SKM-1 treated with dmso at 0.1 percent for 144 hours (cell line): ENCODE data around the gene FGF7.
"Not testable (repeated sequence)": the region's sequence is repeated elsewhere in the genome, so short reads cannot be mapped to it uniquely, and the experiment has no call there.

Source experiments
- DNase-seq: peaks from one replicate; lab custom pipeline; 2025; ENCODE audit not compliant: unreplicated experiment; lab: John Stamatoyannopoulos, UW

FGF7 gene

GRCh38 chr15:49492830-49493229 is 69.8 kb downstream of the FGF7 start:
- peak; percentile 41 for DNase-seq

DNA sequence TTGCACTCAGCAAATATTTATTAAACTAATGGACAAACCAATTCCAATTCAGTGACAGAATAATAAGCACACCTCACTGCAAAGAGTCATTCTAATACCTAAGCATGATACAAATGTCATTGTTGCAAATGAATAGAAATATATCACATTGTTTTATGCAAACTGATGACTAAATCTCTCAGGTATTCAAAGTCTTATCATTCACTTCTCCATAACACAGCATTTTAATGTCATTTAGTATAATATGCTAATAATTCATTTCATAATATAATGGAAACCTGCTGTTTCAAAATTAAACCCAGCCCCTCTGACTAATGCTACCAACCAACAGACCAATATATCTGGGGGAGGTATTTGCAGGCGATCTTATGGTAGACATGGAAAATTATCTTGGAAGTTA is 71.8 kb downstream of the FGF7 start:
- no peak for DNase-seq

GRCh38 chr15:49495993-49496753 is 73.1 kb downstream of the FGF7 start:
- no peak for DNase-seq

DNA sequence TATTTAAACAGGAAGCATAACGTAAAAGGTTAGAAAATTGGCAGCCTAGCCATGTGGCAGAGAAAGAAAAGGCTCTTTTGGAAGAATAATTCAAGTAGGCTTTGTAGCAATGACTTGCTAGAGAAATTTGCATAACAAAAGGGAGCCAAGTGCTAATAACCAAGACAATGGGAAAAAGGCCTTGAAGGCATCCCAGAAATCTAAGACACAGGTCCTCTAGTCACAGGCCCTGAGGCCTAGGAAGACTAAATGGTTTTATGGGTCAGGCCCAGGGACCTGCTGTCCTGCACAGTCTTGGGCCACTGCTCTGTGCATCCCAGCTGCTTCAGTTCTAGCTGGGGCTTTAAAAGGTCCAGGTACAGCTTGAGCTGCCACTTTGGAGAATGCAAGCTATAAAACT is 78.5 kb downstream of the FGF7 start:
- no peak for DNase-seq

DNA sequence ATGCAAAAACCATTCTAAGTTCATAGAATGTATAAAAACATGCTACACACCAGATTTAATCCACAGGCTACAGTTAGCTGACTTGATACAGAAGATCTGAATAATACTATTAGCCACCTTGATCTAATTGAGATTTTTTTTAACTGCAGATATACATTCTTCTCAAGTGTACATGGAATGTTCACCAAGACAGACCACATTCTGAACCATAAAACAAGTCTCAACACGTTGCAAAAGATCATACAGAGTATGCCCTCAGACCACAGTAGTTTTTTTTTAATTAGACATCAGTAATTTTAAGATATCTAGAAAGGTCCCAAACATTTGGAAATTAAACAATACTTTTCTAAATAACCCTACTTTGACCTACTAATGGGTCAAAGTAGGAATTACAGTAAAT is 83.3 kb downstream of the FGF7 start:
- no peak for DNase-seq

DNA sequence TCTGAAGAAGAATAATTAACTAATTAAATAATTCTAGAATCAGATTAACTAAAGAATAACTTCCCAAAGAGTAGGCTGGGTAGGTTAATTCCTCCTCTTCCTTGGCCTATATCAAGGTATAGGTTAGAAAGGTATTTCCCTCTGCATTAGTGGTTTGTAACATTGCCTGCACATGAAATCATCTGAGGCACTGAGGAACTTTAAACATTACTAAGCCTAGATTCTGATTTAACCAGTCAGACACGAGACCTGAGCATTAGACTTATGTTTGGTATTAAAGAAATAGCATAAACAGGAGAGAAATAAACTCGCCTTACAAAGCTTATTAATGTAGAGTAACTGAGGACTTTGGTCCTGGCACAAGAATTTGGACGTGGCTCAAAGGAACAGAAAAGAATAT is 84.2 kb downstream of the FGF7 start:
- no peak for DNase-seq

DNA sequence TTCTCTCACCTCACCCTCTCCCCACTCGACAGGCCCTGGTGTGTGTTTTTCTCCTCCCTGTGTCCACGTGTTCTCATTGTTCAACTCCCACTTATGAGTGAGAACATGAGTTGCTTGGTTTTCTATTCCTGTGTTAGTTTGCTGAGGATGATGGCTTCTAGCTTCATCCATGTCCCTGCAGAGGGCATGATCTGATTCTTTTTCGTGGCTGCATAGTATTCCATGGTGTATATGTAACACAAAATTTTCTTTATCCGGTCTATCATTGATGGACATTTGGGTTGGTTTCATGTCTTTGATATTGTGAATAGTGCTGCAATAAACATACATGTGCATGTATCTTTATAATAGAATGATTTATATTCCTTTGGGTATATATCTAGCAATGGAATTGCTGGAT is 89.7 kb downstream of the FGF7 start:
- not testable (repeated sequence) for DNase-seq

- no peak for DNase-seq
These were observed 98.8 kb downstream of the FGF7 start for GRCh38 chr15:49521802-49522201.

DNA sequence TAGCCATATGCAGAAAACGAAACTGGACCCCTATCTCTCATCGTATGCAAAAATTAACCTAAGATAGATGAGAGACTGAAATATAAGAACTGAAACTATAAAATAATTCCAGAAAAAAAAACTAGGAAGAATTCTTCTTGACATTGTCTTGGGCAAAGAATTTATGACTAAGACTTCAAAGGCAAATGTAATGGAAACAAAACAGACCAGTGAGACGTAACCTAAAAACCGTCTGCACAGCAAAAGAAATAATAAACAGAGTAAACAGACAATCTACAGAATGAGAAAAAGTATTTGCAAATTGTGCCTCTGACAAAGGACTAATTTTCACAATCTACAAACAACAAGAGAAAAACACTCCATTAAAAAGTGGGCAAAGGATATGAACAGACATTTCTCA is 105.2 kb downstream of the FGF7 start:
- no peak for DNase-seq

DNA sequence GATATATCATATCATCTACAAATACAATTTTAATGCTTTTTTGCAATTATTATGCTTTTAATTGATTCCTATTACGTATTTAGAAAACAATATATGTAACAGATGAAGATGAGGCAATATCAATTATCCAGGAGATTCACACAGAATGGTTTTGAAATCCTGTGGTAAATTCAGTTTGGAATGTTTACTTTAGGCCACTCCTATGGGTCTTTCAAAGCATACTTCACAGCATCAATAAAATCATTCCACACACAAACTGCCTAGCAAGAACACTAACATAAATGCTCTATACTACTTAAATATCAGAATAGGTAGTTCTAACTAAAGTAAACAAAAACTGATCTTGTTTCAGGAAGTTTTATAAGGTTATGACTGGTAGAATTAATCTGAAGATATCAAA is 107.0 kb downstream of the FGF7 start:
- no peak for DNase-seq
